HepG2 (cell line): ENCODE data around the gene NUP153. TPM values are rescaled to one million over a fixed set of nuclear protein-coding genes. Genes with fewer than 3 reads are reported as not detected.

Experiments
- ATAC-seq: fragments of 200-7000 bp; cut with Tn5 transposase; 3 replicates; pipeline ENCODE4 v1.9.1; 2020; ENCODE audit warnings: mild to moderate bottlenecking, moderate library complexity
- BruUV-seq: library from RNA; stranded (reverse); fragments of 400-500 nt; replicated peaks from 2 replicates; lab custom pipeline; 2021; lab: Mats Ljungman, UMichigan
- CTCF ChIA-PET: fragments of 300-600 bp; formaldehyde crosslinking; extraction: SDS; loops from one replicate; lab custom pipeline; 2021; ENCODE audit warnings: low total read pairs, inconsistent platforms, low intra/inter-chr PET ratio; lab: Yijun Ruan, JAX
- POLR2A ChIA-PET: fragments of 350-600 bp; sonication (Branson Sonifier 250); formaldehyde crosslinking; loops from one replicate; lab custom pipeline; 2020; ENCODE audit warnings: antibody characterized with exemption, inconsistent platforms; lab: Yijun Ruan, JAX
- DNase-seq: peaks from one replicate; pipeline ENCODE4 v3.0.0-alpha.2; 2015; ENCODE audit warnings: low spot score
- FAIRE-seq: peaks from 3 replicates; lab custom pipeline; 2011; peaks lifted over from hg19 to GRCh38; lab: Jason Lieb, UNC
- H2AFZ ChIP-seq: one replicate; pipeline ENCODE4 v1.6.1; 2011; ENCODE audit warnings: low read length, inconsistent platforms
- H3K27ac ChIP-seq: fragments of 300-600 bp; 3 replicates; pipeline ENCODE4 v1.8.0; 2011; ENCODE audit warnings: mixed run types, mild to moderate bottlenecking, mixed read lengths, low read length, inconsistent platforms; ENCODE audit not compliant: insufficient read depth; ENCODE audit errors: extremely low read length
- H3K27me3 ChIP-seq, 2 experiments: fragments of 200-600 bp in 1 of 2; 2 replicates in 1 of 2; 3 replicates in 1 of 2; pipeline versions ENCODE4 v1.6.0 to v1.8.0; 2011; ENCODE audit warnings: low read length in 2 of 2, mild to moderate bottlenecking in 2 of 2, moderate library complexity in 2 of 2, inconsistent platforms in 1 of 2; ENCODE audit not compliant: insufficient read depth in 2 of 2, control insufficient read depth in 1 of 2
- H3K36me3 ChIP-seq, 2 experiments: fragments of 200-600 bp in 1 of 2; replicated peaks in 1 of 2; 2 replicates in 1 of 2; 3 replicates in 1 of 2; pipeline versions ENCODE4 v1.5.1 to v1.8.0; 2011; ENCODE audit warnings: low read length in 2 of 2, inconsistent platforms in 1 of 2; ENCODE audit not compliant: insufficient read depth in 2 of 2, control insufficient read depth in 1 of 2
- H3K4me1 ChIP-seq: 2 replicates; pipeline ENCODE4 v1.5.1; 2012; ENCODE audit warnings: low read length, inconsistent platforms; ENCODE audit not compliant: insufficient read depth
- H3K4me2 ChIP-seq: 2 replicates; pipeline ENCODE4 v1.6.0; 2011; ENCODE audit warnings: low read depth, low read length, inconsistent platforms
- H3K4me3 ChIP-seq, 3 experiments: fragments of 200-600 bp in 1 of 3; sonication (generic), shearing (Covaris generic) in 1 of 3; replicated peaks in 1 of 3; 2 replicates each; pipeline ENCODE4 v1.5.1; 2011 to 2016; ENCODE audit warnings: low read length in 3 of 3, inconsistent platforms in 2 of 3, low read depth in 2 of 3, mild to moderate bottlenecking in 2 of 3, control low read depth in 1 of 3, mixed read lengths in 1 of 3; ENCODE audit not compliant: insufficient read depth in 1 of 3
- H3K79me2 ChIP-seq: one replicate; pipeline ENCODE4 v1.6.1; 2011; ENCODE audit warnings: low read length, inconsistent platforms; ENCODE audit not compliant: insufficient read depth
- H3K9ac ChIP-seq: 2 replicates; pipeline ENCODE4 v1.6.0; 2011; ENCODE audit warnings: mild to moderate bottlenecking, low read depth, low read length, inconsistent platforms; ENCODE audit not compliant: insufficient read depth
- H3K9me3 ChIP-seq: 2 replicates; pipeline ENCODE4 v1.5.1; 2012; ENCODE audit warnings: mild to moderate bottlenecking, low read length
- H4K20me1 ChIP-seq: 2 replicates; pipeline ENCODE4 v1.6.0; 2011; ENCODE audit warnings: inconsistent platforms, mild to moderate bottlenecking, low read length, moderate library complexity; ENCODE audit not compliant: insufficient read depth
- EHMT2 ChIP-seq: fragments of 200-600 bp; sonication (generic); IDR thresholded peaks from 2 replicates; pipeline ENCODE4 v1.7.0; 2017; ENCODE audit warnings: antibody characterized with exemption, low read depth, low read length, borderline replicate concordance
- HOXD1 ChIP-seq: sonication (generic); formaldehyde crosslinking; IDR thresholded peaks from 2 replicates; pipeline ENCODE4 v1.5.0; 2020; ENCODE audit warnings: missing genetic modification reagents
- NFYB ChIP-seq: sonication (generic); formaldehyde crosslinking; IDR thresholded peaks from 2 replicates; pipeline ENCODE4 v1.4.0; 2020; ENCODE audit warnings: missing genetic modification reagents
- NFYC ChIP-seq: IDR thresholded peaks from 2 replicates; pipeline ENCODE4 v1.6.1; 2016; ENCODE audit warnings: missing genetic modification reagents, missing compliant biosample characterization
- THYN1 ChIP-seq: sonication (generic); formaldehyde crosslinking; IDR thresholded peaks from 2 replicates; pipeline ENCODE4 v1.8.1; 2023; ENCODE audit warnings: low read depth, mild to moderate bottlenecking, moderate library complexity, missing genetic modification reagents, borderline replicate concordance
- ZMYM4 ChIP-seq: sonication (generic); formaldehyde crosslinking; IDR thresholded peaks from 2 replicates; pipeline ENCODE4 v1.8.1; 2023; ENCODE audit warnings: mild to moderate bottlenecking, missing genetic modification reagents
- ZNF101 ChIP-seq: sonication (generic); formaldehyde crosslinking; IDR thresholded peaks from 2 replicates; pipeline ENCODE4 v1.4.0; 2020; ENCODE audit warnings: mild to moderate bottlenecking, low read depth, missing genetic modification reagents, borderline replicate concordance
- WGBS: methylation state at CpG from one replicate; pipeline ENCODE4 v1.1.6; 2017; ENCODE audit warnings: low lambda C conversion rate; 5-methylcytosine and 5-hydroxymethylcytosine counted together
- in situ Hi-C: cut with HindIII; loops from 2 replicates; pipeline ENCODE4 v1.10.0; 2017; ENCODE audit warnings: low pct_unique_long_range_greater_than_20kb; ENCODE audit not compliant: extremely low pct_ligation_motif_present
- intact Hi-C: fragments of 100-400 bp; cut with micrococcal nuclease; formaldehyde crosslinking; loops from one replicate; pipeline ENCODE4 v1.10.0; 2022; ENCODE audit not compliant: unreplicated experiment
- polyA plus RNA-seq, 8 experiments: library from polyadenylated mRNA; depleted of rRNA in 3 of 8; stranded (reverse) in 7 of 8; unstranded in 1 of 8; fragments of >200 nt; fragmentation: Illumina TruSeq in 4 of 8; extraction: Trizol in 4 of 8; gene quantifications; 2 replicates each; pipeline versions ENCODE4 v1.2.1 to v1.2.3, GENCODE V29; 2011 to 2016; ENCODE audit warnings: low read depth in 4 of 8, missing spikeins in 1 of 8, mixed read lengths in 1 of 8; ENCODE audit not compliant: insufficient read depth in 1 of 8
- total RNA-seq, 5 experiments: library from RNA; depleted of rRNA; stranded (reverse); fragments of >200 nt; fragmentation: Illumina TruSeq; extraction: Trizol; gene quantifications; 2 replicates each; pipeline ENCODE4 v1.2.3, GENCODE V29; 2016; ENCODE audit warnings: low read depth in 1 of 5
- TF ChIP-seq, protein P1 (sequence below): sonication (generic); formaldehyde crosslinking; IDR thresholded peaks from 2 replicates; pipeline ENCODE4 v1.5.0; 2020; ENCODE audit warnings: mild to moderate bottlenecking, missing genetic modification reagents, borderline replicate concordance

NUP153 gene
- total and polyA plus RNA-seq, 2 of the 13 experiments (the other 11 are each of a cell fraction or from before 2014, with no cell fraction given): 29.8 to 55.2 TPM

DNA sequence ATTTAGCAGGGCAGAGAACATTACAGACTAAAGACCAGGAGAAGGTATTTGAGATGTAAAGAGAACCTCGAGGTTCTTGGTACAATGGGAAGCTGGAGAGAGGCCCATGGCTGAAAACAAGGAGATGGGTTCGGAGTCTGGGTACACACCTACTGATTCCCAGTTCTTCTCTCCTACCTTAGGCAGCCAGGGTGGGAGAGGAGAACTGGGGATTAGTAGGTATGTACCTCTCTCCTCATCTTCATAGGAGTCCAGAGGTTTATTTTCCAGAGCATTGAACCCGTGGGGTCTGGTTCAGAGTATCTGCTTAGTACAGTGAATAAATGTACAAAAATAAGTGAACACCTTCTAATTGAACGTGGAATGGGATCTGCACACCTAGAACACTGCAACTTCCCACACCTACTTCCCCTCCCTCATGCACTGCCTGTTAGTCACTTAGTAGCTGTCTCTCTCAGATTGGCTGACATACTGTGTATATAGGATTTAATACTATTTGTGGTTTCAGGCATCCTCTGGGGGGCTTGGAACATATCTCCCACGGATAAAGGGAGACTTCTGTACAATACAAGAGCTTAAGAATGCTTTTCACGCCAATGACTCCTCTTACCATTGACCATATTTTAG is 23.5 kb upstream of the NUP153 start (continued):
- TF ChIP-seq, protein P1, sequence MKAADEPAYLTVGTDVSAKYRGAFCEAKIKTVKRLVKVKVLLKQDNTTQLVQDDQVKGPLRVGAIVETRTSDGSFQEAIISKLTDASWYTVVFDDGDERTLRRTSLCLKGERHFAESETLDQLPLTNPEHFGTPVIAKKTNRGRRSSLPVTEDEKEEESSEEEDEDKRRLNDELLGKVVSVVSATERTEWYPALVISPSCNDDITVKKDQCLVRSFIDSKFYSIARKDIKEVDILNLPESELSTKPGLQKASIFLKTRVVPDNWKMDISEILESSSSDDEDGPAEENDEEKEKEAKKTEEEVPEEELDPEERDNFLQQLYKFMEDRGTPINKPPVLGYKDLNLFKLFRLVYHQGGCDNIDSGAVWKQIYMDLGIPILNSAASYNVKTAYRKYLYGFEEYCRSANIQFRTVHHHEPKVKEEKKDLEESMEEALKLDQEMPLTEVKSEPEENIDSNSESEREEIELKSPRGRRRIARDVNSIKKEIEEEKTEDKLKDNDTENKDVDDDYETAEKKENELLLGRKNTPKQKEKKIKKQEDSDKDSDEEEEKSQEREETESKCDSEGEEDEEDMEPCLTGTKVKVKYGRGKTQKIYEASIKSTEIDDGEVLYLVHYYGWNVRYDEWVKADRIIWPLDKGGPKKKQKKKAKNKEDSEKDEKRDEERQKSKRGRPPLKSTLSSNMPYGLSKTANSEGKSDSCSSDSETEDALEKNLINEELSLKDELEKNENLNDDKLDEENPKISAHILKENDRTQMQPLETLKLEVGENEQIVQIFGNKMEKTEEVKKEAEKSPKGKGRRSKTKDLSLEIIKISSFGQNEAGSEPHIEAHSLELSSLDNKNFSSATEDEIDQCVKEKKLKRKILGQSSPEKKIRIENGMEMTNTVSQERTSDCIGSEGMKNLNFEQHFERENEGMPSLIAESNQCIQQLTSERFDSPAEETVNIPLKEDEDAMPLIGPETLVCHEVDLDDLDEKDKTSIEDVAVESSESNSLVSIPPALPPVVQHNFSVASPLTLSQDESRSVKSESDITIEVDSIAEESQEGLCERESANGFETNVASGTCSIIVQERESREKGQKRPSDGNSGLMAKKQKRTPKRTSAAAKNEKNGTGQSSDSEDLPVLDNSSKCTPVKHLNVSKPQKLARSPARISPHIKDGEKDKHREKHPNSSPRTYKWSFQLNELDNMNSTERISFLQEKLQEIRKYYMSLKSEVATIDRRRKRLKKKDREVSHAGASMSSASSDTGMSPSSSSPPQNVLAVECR (CRISPR knock-in tag): no peak
- no peak for TF ChIP-seq THYN1

DNA sequence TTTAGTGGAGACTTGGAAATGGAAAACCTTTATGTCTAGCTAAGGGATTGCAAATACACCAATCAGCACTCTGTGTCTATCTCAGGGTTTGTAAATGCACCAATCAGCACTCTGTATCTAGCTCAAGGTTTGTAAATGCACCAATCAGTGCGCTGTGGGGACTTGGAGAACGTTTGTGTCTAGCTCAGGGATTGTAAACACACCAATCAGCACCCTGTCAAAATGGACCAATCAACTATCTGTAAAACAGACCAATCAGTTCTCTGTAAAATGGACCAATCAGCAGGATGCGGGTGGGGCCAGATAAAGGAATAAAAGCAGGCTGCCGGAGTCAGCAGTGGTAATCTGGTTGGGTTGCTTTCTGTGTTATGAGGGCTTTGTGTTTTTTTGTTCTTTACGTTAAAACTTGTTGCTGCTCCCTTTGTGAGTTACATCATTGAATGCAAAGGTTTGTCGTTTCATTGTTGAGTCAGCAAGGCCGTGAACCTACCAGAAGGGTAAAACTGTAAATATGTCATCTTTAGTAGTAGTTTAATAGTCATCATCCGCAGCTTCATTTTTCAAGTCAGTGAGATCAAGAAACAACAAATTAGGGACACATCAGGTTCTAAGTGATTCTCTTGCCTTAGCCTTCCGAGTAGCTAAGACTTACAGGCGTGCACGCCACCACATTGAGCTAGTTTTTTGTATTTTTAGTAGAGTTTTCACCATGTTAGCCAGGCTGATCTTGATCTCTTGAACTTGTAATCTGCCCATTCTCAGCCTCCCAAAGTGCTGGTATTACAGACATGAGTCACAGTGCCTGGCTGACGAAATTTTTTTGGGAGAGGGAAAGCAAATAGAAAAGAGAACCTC is 22.7 kb upstream of the NUP153 start:
- H3K9ac ChIP-seq: no peak overlapping the region
- in situ Hi-C loops: no loop called here
- WGBS: 61% methylated on average over 12 of the region's 12 CpGs
- H3K4me3 ChIP-seq: no peak overlapping the region
- peaks cover 21% of the 10 kb centered on the region for H3K4me1 ChIP-seq
- no peak overlapping the region for H3K27ac ChIP-seq
- no peaks in the 10 kb centered on the region for H3K9me3 ChIP-seq
- ChIA-PET POLR2A (no interaction called here), CTCF (no interaction called here)
- no peaks in the 10 kb centered on the region for H3K79me2 ChIP-seq
- DNase-seq (no peak), ATAC-seq (no peak; the same call in 2 of the 3 replicates), FAIRE-seq (no peak)
- H4K20me1 ChIP-seq: no peaks in the 10 kb centered on the region
- H3K27me3 ChIP-seq: no peaks in the 10 kb centered on the region; a peak in 1 of 5 replicates
- no peak overlapping the region; the same call in 1 of the 2 replicates for H3K4me2 ChIP-seq
- TF ChIP-seq ZNF101 (CRISPR knock-in tag): no peak
- no peak for TF ChIP-seq HOXD1 (CRISPR knock-in tag)
- no peak for TF ChIP-seq EHMT2
- TF ChIP-seq NFYB (CRISPR knock-in tag): peak; percentile 78
- TF ChIP-seq ZMYM4 (CRISPR knock-in tag): peak; percentile 49; the same call in 1 of the 2 replicates
- TF ChIP-seq NFYC (CRISPR knock-in tag): peak; percentile 77
- no peaks in the 10 kb centered on the region for H3K36me3 ChIP-seq
- no peak overlapping the region for H2AFZ ChIP-seq
- BruUV-seq: no TSS peak
- intact Hi-C loops: no loop called here
